ENCODE data around the gene SLC25A29.
"Not testable (repeated sequence)": the region's sequence is repeated elsewhere in the genome, so short reads cannot be mapped to it uniquely, and the experiment has no call there.

Gene SLC25A29

DNA sequence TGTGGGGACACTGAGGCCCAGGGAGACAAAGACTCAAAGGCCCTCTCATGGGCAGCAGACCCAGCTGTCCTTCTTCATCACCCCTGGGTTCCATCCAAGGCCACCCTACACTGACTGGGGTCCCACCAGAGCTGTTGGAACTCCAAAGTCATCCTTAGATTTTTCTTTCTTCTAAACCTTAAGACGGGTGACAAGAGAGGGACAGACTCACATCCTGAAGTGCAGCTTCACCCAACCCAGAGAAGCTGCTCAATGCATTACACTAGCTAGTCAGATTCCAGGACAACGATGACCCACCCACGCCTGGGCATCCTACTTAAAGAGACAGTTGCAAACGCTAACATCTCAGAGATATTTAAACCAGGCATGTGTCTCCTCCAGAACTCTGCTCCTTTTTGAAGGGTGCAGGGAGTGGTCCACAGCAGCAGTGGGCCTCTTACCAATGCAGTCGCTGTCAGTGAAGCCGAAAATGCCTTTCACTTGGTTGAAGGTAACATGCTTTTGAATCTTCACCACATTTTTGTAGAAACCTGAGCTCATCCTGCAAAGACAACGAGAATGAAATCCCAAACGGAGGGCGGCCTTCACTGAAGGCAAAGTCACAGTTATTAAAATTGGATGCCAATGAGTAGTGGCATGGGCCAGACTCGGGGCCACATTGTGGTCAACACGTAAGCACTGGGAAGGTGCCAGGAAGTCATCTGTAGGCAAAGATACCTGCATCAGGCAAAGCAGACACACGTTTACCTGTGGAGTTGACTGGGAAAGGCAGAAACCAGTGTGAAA, 40.3 kb upstream of the SLC25A29 start:
- Mint-ChIP-seq H3K36me3 (ENCODE audit: low read depth) (peaks cover 55% of the 10 kb centered on the region), H3K27ac (no peak overlapping the region), H3K27me3 (ENCODE audit: low read depth) (no peaks in the 10 kb centered on the region), H3K4me3 (no peak overlapping the region), H3K9me3 (no peaks in the 10 kb centered on the region), H3K4me1 (peaks cover 3% of the 10 kb centered on the region)
- TF ChIP-seq, protein P1, sequence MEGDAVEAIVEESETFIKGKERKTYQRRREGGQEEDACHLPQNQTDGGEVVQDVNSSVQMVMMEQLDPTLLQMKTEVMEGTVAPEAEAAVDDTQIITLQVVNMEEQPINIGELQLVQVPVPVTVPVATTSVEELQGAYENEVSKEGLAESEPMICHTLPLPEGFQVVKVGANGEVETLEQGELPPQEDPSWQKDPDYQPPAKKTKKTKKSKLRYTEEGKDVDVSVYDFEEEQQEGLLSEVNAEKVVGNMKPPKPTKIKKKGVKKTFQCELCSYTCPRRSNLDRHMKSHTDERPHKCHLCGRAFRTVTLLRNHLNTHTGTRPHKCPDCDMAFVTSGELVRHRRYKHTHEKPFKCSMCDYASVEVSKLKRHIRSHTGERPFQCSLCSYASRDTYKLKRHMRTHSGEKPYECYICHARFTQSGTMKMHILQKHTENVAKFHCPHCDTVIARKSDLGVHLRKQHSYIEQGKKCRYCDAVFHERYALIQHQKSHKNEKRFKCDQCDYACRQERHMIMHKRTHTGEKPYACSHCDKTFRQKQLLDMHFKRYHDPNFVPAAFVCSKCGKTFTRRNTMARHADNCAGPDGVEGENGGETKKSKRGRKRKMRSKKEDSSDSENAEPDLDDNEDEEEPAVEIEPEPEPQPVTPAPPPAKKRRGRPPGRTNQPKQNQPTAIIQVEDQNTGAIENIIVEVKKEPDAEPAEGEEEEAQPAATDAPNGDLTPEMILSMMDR (IDR thresholded peaks at IDR 0.05; ENCODE audit: unreplicated experiment in 3 of 3), result no peak

DNA sequence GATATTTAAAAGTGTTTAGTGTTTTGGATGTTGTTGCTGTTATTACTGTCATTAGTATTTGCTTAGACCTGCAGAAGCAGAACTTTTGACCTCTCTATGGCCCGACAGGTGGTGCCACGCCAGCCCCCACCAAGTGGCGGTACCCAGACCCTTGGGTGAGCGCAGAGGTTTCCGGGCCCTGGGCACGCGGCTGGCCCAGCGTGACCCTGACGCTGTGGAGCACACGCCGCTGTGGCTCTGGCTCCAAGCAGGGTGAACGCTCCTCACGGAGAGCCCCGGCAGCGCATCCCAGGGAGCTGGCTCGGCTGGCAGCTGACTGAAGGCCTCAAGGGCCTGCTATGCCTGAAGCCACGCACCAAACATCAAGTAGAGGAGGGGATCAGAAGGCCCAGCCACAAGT, 39.5 kb upstream of the SLC25A29 start:
- peaks cover 52% of the 10 kb centered on the region for H3K36me3 Mint-ChIP-seq (ENCODE audit: low read depth)
- no peaks in the 10 kb centered on the region for H3K9me3 Mint-ChIP-seq
- H3K27me3 Mint-ChIP-seq (ENCODE audit: low read depth), result no peaks in the 10 kb centered on the region
- no peak overlapping the region for H3K4me3 Mint-ChIP-seq
- H3K27ac Mint-ChIP-seq, result no peak overlapping the region
- peaks cover 6% of the 10 kb centered on the region for H3K4me1 Mint-ChIP-seq
- TF ChIP-seq, protein P1 (IDR thresholded peaks at IDR 0.05; ENCODE audit: unreplicated experiment in 3 of 3), result no peak

DNA sequence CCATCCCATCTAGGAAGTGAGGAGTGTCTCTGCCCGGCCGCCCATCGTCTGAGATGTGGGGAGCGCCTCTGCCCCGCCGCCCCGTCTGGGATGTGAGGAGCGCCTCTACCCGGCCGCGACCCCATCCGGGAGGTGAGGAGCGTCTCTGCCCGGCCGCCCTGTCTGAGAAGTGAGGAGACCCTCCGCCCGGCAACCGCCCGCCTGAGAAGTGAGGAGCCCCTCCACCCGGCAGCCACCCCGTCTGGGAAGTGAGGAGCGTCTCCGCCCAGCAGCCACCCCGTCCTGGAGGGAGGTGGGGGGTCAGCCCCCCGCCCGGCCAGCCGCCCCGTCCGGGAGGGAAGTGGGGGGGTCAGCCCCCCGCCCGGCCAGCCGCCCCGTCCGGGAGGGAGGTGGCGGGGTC, 38.4 kb upstream of the SLC25A29 start:
- not testable (repeated sequence) for H3K9me3 Mint-ChIP-seq; H3K4me1 Mint-ChIP-seq; H3K27ac Mint-ChIP-seq; H3K4me3 Mint-ChIP-seq; H3K27me3 Mint-ChIP-seq (ENCODE audit: low read depth)
- H3K36me3 Mint-ChIP-seq (ENCODE audit: low read depth), result peaks cover 59% of the 10 kb centered on the region

DNA sequence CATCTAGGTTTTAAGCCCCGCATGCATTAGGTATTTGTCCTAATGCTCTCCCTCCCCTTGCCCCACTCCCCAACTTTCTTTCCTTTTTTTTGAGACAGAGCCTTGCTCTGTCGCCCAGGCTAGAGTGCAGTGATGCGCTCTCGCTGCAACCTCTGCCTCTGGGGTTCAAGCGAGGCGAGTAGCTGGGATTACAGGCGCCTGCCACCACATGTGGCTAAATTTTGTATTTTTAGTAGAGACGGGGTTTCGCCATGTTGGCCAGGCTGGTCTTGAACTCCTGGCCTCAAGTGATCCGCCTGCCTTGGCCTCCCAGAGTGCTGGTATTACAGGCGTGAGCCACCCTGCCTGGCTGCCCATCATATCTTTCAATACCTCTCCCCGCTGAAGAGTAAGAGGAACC, 36.6 kb upstream of the SLC25A29 start:
- H3K4me3 Mint-ChIP-seq; H3K27me3 Mint-ChIP-seq (ENCODE audit: low read depth): not testable (repeated sequence)

DNA sequence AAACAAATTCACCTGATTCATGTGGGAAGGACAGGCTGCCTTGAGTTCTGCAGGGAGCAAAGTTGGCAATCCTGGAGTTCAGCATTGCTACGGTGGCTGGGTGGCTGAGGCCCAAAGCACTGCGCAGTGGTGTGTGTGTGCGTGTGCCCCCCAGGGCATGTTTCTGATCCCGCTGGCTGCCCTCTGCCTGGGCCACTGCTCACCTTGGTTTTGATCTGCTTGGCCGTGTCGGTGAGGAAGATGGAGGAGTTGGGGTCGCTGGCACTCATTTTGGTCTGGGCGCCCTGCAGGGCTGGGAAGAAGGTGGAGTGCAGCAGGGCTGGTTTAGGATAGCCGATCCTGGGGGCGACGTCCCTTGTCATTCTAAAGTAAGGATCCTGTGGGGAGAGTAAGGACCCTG, 36.0 kb upstream of the SLC25A29 start:
- no peak overlapping the region for H3K27ac Mint-ChIP-seq
- H3K9me3 Mint-ChIP-seq, result no peaks in the 10 kb centered on the region
- H3K36me3 Mint-ChIP-seq (ENCODE audit: low read depth), result peaks cover 63% of the 10 kb centered on the region
- TF ChIP-seq, protein P1 (IDR thresholded peaks at IDR 0.05; ENCODE audit: unreplicated experiment in 3 of 3), result no peak
- no peak overlapping the region for H3K4me3 Mint-ChIP-seq
- H3K27me3 Mint-ChIP-seq (ENCODE audit: low read depth), result no peaks in the 10 kb centered on the region
- H3K4me1 Mint-ChIP-seq, result peaks cover 6% of the 10 kb centered on the region

More for the DNA sequence above, 36.6 kb upstream of the SLC25A29 start:
- H3K36me3 Mint-ChIP-seq (ENCODE audit: low read depth), result peaks cover 60% of the 10 kb centered on the region
- not testable (repeated sequence) for H3K27ac Mint-ChIP-seq, H3K4me1 Mint-ChIP-seq, H3K9me3 Mint-ChIP-seq

DNA sequence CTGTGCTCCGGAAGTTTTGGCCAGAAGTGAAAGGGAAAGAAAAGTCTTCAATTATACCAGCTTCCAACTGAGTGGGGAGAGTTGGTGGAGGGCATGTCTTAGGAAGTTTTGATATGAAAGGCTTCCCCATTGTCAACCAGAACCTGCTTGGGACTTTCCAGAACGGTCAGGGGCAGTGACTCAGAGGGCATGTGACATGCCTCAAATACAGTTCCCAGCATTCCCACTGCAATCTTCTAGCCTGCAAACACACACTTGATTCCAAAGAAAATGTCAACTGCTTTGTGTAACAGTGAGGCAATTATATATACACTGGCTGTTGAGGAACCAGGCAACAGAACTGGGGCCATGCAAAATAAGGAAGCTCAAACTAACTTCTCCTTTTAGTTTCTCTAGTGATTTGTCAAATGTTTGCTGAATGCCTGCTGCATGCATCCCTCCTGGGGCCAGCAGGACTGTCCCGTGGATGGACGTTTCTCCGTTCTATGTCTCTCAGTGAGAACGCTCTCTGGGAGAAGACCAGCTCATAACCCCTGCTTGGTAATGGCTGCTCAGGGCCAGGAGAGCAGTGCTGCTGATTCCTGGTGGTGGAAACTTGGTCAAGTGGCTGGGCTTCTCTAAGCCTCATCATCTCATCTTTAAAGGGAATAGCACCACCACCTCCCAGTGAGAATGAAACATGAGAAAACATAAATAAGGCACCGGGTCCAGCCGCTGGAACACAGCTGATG, 35.2 kb upstream of the SLC25A29 start:
- TF ChIP-seq, protein P1 (IDR thresholded peaks at IDR 0.05; ENCODE audit: unreplicated experiment in 3 of 3), result no peak
- Mint-ChIP-seq H3K27me3 (ENCODE audit: low read depth) (no peaks in the 10 kb centered on the region), H3K4me3 (no peak overlapping the region), H3K27ac (no peak overlapping the region), H3K4me1 (peaks cover 6% of the 10 kb centered on the region), H3K9me3 (no peaks in the 10 kb centered on the region), H3K36me3 (ENCODE audit: low read depth) (peaks cover 63% of the 10 kb centered on the region)

DNA sequence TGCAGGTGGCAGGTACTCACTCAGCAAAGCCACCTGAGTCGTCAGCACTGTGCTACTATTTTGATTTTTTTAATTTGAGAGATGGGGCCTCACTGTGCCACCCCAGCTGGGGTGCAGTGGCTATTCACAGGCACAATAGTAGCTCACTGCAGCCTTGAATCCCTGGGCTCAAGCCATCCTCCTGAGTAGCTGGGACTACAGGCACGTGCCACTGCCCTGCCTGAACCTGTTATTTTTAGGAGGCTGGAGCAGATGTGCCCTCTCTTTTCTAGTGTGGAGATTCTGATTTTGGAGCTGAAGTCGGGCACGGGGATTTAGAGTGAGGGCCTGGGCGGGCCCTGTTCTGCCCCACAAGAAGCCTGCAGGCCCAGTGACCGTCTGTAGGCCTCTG, 34.2 kb upstream of the SLC25A29 start:
- Mint-ChIP-seq H3K27ac (no peak overlapping the region), H3K36me3 (ENCODE audit: low read depth) (peaks cover 57% of the 10 kb centered on the region), H3K4me3 (no peak overlapping the region), H3K4me1 (peaks cover 6% of the 10 kb centered on the region), H3K9me3 (no peaks in the 10 kb centered on the region), H3K27me3 (ENCODE audit: low read depth) (no peaks in the 10 kb centered on the region)
- TF ChIP-seq, protein P1 (IDR thresholded peaks at IDR 0.05; ENCODE audit: unreplicated experiment in 3 of 3), result no peak

All from nephron (organoid).